WTC11 (cell line): Measurements from ENCODE around the gene FTSJ3. TPM values are rescaled to one million over a fixed set of nuclear protein-coding genes. Genes with fewer than 3 reads are reported as not detected.

ENCODE experiments used
- ATAC-seq: fragments of 200-7000 bp; cut with Tn5 transposase; 2 replicates; pipeline ENCODE4 v1.10.0; 2021; ENCODE audit warnings: mild to moderate bottlenecking, moderate library complexity
- CTCF ChIA-PET: fragments of 300-600 bp; sonication (Branson Sonifier 250); formaldehyde crosslinking; loops from one replicate; lab custom pipeline; 2021; ENCODE audit warnings: antibody characterized with exemption; lab: Charles Lee
- POLR2A ChIA-PET: fragments of 350-600 bp; sonication (Branson Sonifier 250); formaldehyde crosslinking; loops from one replicate; lab custom pipeline; 2021; ENCODE audit warnings: antibody characterized with exemption; lab: Charles Lee
- DNase-seq: peaks from one replicate; pipeline ENCODE4 v3.0.0; 2021; ENCODE audit warnings: low spot score
- H3K27ac Mint-ChIP-seq: 2 replicates; pipeline ENCODE4 v1.8.0; 2021; ENCODE audit warnings: mixed read lengths
- H3K27me3 Mint-ChIP-seq: 2 replicates; pipeline ENCODE4 v1.8.0; 2021; ENCODE audit warnings: low read depth, mild to moderate bottlenecking, moderate library complexity, mixed read lengths
- H3K36me3 Mint-ChIP-seq: 2 replicates; pipeline ENCODE4 v1.8.0; 2021; ENCODE audit warnings: mixed read lengths
- H3K4me1 Mint-ChIP-seq: 2 replicates; pipeline ENCODE4 v1.8.0; 2022; ENCODE audit warnings: mixed read lengths
- H3K4me3 Mint-ChIP-seq: 2 replicates; pipeline ENCODE4 v1.8.0; 2021; ENCODE audit warnings: mild to moderate bottlenecking, moderate library complexity, mixed read lengths
- H3K9me3 Mint-ChIP-seq: 2 replicates; pipeline ENCODE4 v1.8.0; 2021; ENCODE audit warnings: mixed read lengths
- CBFB ChIP-seq: sonication (generic); formaldehyde crosslinking; IDR thresholded peaks from 2 replicates; pipeline ENCODE4 v1.8.1; 2022; ENCODE audit warnings: mild to moderate bottlenecking, low read depth, missing genetic modification reagents
- CREM ChIP-seq: sonication (generic); formaldehyde crosslinking; IDR thresholded peaks from 2 replicates; pipeline ENCODE4 v1.8.1; 2022; ENCODE audit warnings: mild to moderate bottlenecking, missing genetic modification reagents, moderate library complexity
- GRHL2 ChIP-seq: fragments of 250-450 bp; sonication (Bioruptor Pico); IDR thresholded peaks from 2 replicates; pipeline ENCODE4 v1.8.0; 2022; ENCODE audit warnings: mild to moderate bottlenecking, moderate library complexity; ENCODE audit not compliant: insufficient replicate concordance, severe bottlenecking
- GTF2I ChIP-seq: fragments of 250-450 bp; sonication (Bioruptor Pico); conservative IDR thresholded peaks from 2 replicates; pipeline ENCODE4 v1.4.0; 2021; ENCODE audit warnings: mild to moderate bottlenecking
- MYBL2 ChIP-seq: sonication (generic); formaldehyde crosslinking; IDR thresholded peaks from 2 replicates; pipeline ENCODE4 v1.8.1; 2023; ENCODE audit warnings: mild to moderate bottlenecking, moderate library complexity, missing genetic modification reagents
- NFE2L1 ChIP-seq: sonication (generic); formaldehyde crosslinking; IDR thresholded peaks from 2 replicates; pipeline ENCODE4 v1.8.1; 2023; ENCODE audit warnings: missing genetic modification reagents
- NFYB ChIP-seq: sonication (generic); formaldehyde crosslinking; conservative IDR thresholded peaks from 2 replicates; pipeline ENCODE4 v1.8.0; 2022; ENCODE audit warnings: low read depth, missing genetic modification reagents
- total RNA-seq: library from RNA; stranded (reverse); gene quantifications from 3 replicates; pipeline ENCODE4 v1.2.3, GENCODE V29; 2021
- TF ChIP-seq, protein P1 (sequence below): sonication (generic); formaldehyde crosslinking; IDR thresholded peaks from 2 replicates; pipeline ENCODE4 v1.8.1; 2023; ENCODE audit warnings: mild to moderate bottlenecking, missing genetic modification reagents
- TF ChIP-seq, protein P2 (sequence below): sonication (generic); formaldehyde crosslinking; IDR thresholded peaks from 2 replicates; pipeline ENCODE4 v1.8.1; 2023; ENCODE audit warnings: mild to moderate bottlenecking, missing genetic modification reagents, borderline replicate concordance
- TF ChIP-seq, protein P3 (sequence below): sonication (generic); formaldehyde crosslinking; IDR thresholded peaks from 2 replicates; pipeline ENCODE4 v1.8.0; 2022; ENCODE audit warnings: mild to moderate bottlenecking, missing genetic modification reagents
- TF ChIP-seq, protein P4 (sequence below): sonication (generic); formaldehyde crosslinking; conservative IDR thresholded peaks from 2 replicates; pipeline ENCODE4 v1.8.1; 2023; ENCODE audit warnings: mild to moderate bottlenecking, low read depth, missing genetic modification reagents, moderate library complexity
- TF ChIP-seq, protein P5 (sequence below): sonication (generic); formaldehyde crosslinking; IDR thresholded peaks from 2 replicates; pipeline ENCODE4 v1.8.0; 2022; ENCODE audit warnings: mild to moderate bottlenecking, missing genetic modification reagents
- TF ChIP-seq, protein P6 (sequence below): fragments of 250-450 bp; sonication (Bioruptor Pico); IDR thresholded peaks from 2 replicates; pipeline ENCODE4 v1.9.0; 2021; ENCODE audit warnings: mild to moderate bottlenecking
- TF ChIP-seq, protein P7 (sequence below): fragments of 250-450 bp; sonication (Bioruptor Pico); IDR thresholded peaks from 2 replicates; pipeline ENCODE4 v1.9.0; 2021; ENCODE audit warnings: moderate library complexity, mild to moderate bottlenecking, inconsistent platforms, borderline replicate concordance
- TF ChIP-seq, protein P8 (sequence below): sonication (generic); formaldehyde crosslinking; IDR thresholded peaks from 2 replicates; pipeline ENCODE4 v1.8.0; 2022; ENCODE audit warnings: mild to moderate bottlenecking, missing genetic modification reagents
- TF ChIP-seq, protein P9 (sequence below): fragments of 250-450 bp; sonication (Bioruptor Pico); IDR thresholded peaks from 2 replicates; pipeline ENCODE4 v2.1.2; 2022; ENCODE audit warnings: mild to moderate bottlenecking, moderate library complexity

The FTSJ3 gene
- total RNA-seq, 1 experiment from 2014 or later, result 62.1 TPM

DNA sequence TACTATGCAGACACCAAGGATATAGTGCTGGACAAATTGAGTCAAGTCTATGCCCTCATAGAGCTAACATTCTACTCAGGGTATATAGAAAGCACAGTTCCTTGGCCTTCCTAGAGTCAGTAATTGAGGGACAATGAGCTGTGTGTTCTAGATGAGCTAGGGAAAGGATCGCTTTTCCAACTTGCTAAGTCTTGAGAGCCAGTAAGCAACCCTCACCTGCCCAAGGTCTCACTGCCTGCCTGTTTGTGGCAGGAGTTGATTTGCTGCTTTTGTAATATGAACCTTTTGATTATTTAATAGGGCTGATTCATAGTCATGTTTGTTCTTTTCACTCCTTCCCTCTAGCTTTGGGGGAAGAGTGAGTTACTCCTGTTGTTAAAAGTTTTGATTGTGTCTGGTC lies 47.0 kb downstream of the FTSJ3 start (continued):
- TF ChIP-seq, protein P1, sequence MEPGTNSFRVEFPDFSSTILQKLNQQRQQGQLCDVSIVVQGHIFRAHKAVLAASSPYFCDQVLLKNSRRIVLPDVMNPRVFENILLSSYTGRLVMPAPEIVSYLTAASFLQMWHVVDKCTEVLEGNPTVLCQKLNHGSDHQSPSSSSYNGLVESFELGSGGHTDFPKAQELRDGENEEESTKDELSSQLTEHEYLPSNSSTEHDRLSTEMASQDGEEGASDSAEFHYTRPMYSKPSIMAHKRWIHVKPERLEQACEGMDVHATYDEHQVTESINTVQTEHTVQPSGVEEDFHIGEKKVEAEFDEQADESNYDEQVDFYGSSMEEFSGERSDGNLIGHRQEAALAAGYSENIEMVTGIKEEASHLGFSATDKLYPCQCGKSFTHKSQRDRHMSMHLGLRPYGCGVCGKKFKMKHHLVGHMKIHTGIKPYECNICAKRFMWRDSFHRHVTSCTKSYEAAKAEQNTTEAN (CRISPR knock-in tag), result no peak
- no peak for TF ChIP-seq MYBL2 (CRISPR knock-in tag)
- TF ChIP-seq CREM (CRISPR knock-in tag), result no peak
- TF ChIP-seq GRHL2 (CRISPR knock-in tag), result no peak
- TF ChIP-seq CBFB, result no peak
- TF ChIP-seq, protein P2, sequence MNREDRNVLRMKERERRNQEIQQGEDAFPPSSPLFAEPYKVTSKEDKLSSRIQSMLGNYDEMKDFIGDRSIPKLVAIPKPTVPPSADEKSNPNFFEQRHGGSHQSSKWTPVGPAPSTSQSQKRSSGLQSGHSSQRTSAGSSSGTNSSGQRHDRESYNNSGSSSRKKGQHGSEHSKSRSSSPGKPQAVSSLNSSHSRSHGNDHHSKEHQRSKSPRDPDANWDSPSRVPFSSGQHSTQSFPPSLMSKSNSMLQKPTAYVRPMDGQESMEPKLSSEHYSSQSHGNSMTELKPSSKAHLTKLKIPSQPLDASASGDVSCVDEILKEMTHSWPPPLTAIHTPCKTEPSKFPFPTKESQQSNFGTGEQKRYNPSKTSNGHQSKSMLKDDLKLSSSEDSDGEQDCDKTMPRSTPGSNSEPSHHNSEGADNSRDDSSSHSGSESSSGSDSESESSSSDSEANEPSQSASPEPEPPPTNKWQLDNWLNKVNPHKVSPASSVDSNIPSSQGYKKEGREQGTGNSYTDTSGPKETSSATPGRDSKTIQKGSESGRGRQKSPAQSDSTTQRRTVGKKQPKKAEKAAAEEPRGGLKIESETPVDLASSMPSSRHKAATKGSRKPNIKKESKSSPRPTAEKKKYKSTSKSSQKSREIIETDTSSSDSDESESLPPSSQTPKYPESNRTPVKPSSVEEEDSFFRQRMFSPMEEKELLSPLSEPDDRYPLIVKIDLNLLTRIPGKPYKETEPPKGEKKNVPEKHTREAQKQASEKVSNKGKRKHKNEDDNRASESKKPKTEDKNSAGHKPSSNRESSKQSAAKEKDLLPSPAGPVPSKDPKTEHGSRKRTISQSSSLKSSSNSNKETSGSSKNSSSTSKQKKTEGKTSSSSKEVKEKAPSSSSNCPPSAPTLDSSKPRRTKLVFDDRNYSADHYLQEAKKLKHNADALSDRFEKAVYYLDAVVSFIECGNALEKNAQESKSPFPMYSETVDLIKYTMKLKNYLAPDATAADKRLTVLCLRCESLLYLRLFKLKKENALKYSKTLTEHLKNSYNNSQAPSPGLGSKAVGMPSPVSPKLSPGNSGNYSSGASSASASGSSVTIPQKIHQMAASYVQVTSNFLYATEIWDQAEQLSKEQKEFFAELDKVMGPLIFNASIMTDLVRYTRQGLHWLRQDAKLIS, result no peak
- TF ChIP-seq, protein P3, sequence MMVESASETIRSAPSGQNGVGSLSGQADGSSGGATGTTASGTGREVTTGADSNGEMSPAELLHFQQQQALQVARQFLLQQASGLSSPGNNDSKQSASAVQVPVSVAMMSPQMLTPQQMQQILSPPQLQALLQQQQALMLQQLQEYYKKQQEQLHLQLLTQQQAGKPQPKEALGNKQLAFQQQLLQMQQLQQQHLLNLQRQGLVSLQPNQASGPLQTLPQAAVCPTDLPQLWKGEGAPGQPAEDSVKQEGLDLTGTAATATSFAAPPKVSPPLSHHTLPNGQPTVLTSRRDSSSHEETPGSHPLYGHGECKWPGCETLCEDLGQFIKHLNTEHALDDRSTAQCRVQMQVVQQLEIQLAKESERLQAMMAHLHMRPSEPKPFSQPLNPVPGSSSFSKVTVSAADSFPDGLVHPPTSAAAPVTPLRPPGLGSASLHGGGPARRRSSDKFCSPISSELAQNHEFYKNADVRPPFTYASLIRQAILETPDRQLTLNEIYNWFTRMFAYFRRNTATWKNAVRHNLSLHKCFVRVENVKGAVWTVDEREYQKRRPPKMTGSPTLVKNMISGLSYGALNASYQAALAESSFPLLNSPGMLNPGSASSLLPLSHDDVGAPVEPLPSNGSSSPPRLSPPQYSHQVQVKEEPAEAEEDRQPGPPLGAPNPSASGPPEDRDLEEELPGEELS, result no peak

DNA sequence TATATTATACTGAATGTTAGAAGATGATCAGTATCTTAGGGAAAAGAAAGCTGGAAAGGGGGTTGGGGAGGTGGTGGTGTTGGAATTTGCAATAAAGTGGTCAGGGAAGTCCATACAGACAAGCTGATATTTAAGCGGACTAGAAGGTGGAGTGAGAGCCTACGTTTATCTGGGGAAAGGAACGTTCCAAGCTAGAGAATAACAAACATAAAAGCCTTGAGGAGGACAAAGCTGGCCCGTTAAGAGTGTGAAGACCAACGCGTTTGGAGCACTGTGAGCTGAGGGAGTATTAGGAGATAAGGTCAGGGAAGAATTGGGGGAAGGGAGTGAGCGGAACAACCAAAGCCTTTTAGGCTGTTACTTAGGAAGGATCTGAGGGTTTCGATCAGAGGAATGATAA lies 52.0 kb downstream of the FTSJ3 start:
- Mint-ChIP-seq H3K27ac (peak overlapping the region; percentile 87), H3K36me3 (peaks cover 25% of the 10 kb centered on the region), H3K4me1 (peaks cover 25% of the 10 kb centered on the region), H3K27me3 (no peaks in the 10 kb centered on the region), H3K9me3 (no peaks in the 10 kb centered on the region), H3K4me3 (peak overlapping the region; percentile 97)
- DNase-seq, result no peak
- POLR2A ChIA-PET, result interaction anchor here (1.1 to 1.4 kb wide), 2 partner anchors 33 to 51 kb away, joined by 3 to 4 read pairs; partner anchors contain the start of gene PSMC5
- CTCF ChIA-PET, result interaction anchor here (0.9 to 1.2 kb wide), 3 partner anchors 66 to 77 kb away, joined by 3 read pairs; no protein-coding TSS in a partner anchor
- no peak for ATAC-seq
- TF ChIP-seq, protein P4, sequence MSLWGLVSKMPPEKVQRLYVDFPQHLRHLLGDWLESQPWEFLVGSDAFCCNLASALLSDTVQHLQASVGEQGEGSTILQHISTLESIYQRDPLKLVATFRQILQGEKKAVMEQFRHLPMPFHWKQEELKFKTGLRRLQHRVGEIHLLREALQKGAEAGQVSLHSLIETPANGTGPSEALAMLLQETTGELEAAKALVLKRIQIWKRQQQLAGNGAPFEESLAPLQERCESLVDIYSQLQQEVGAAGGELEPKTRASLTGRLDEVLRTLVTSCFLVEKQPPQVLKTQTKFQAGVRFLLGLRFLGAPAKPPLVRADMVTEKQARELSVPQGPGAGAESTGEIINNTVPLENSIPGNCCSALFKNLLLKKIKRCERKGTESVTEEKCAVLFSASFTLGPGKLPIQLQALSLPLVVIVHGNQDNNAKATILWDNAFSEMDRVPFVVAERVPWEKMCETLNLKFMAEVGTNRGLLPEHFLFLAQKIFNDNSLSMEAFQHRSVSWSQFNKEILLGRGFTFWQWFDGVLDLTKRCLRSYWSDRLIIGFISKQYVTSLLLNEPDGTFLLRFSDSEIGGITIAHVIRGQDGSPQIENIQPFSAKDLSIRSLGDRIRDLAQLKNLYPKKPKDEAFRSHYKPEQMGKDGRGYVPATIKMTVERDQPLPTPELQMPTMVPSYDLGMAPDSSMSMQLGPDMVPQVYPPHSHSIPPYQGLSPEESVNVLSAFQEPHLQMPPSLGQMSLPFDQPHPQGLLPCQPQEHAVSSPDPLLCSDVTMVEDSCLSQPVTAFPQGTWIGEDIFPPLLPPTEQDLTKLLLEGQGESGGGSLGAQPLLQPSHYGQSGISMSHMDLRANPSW, result no peak
- TF ChIP-seq, protein P5, sequence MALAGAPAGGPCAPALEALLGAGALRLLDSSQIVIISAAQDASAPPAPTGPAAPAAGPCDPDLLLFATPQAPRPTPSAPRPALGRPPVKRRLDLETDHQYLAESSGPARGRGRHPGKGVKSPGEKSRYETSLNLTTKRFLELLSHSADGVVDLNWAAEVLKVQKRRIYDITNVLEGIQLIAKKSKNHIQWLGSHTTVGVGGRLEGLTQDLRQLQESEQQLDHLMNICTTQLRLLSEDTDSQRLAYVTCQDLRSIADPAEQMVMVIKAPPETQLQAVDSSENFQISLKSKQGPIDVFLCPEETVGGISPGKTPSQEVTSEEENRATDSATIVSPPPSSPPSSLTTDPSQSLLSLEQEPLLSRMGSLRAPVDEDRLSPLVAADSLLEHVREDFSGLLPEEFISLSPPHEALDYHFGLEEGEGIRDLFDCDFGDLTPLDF (CRISPR knock-in tag), result no peak
- TF ChIP-seq, protein P1 (CRISPR knock-in tag), result no peak
- TF ChIP-seq, protein P6, sequence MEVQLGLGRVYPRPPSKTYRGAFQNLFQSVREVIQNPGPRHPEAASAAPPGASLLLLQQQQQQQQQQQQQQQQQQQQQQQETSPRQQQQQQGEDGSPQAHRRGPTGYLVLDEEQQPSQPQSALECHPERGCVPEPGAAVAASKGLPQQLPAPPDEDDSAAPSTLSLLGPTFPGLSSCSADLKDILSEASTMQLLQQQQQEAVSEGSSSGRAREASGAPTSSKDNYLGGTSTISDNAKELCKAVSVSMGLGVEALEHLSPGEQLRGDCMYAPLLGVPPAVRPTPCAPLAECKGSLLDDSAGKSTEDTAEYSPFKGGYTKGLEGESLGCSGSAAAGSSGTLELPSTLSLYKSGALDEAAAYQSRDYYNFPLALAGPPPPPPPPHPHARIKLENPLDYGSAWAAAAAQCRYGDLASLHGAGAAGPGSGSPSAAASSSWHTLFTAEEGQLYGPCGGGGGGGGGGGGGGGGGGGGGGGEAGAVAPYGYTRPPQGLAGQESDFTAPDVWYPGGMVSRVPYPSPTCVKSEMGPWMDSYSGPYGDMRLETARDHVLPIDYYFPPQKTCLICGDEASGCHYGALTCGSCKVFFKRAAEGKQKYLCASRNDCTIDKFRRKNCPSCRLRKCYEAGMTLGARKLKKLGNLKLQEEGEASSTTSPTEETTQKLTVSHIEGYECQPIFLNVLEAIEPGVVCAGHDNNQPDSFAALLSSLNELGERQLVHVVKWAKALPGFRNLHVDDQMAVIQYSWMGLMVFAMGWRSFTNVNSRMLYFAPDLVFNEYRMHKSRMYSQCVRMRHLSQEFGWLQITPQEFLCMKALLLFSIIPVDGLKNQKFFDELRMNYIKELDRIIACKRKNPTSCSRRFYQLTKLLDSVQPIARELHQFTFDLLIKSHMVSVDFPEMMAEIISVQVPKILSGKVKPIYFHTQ (CRISPR knock-in tag), result no peak
- TF ChIP-seq NFYB (CRISPR knock-in tag), result no peak
- TF ChIP-seq, protein P7, sequence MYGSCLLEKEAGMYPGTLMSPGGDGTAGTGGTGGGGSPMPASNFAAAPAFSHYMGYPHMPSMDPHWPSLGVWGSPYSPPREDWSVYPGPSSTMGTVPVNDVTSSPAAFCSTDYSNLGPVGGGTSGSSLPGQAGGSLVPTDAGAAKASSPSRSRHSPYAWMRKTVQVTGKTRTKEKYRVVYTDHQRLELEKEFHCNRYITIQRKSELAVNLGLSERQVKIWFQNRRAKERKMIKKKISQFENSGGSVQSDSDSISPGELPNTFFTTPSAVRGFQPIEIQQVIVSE (CRISPR knock-in tag), result no peak
- TF ChIP-seq, protein P8, sequence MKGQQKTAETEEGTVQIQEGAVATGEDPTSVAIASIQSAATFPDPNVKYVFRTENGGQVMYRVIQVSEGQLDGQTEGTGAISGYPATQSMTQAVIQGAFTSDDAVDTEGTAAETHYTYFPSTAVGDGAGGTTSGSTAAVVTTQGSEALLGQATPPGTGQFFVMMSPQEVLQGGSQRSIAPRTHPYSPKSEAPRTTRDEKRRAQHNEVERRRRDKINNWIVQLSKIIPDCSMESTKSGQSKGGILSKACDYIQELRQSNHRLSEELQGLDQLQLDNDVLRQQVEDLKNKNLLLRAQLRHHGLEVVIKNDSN (CRISPR knock-in tag), result no peak
- TF ChIP-seq, protein P9, sequence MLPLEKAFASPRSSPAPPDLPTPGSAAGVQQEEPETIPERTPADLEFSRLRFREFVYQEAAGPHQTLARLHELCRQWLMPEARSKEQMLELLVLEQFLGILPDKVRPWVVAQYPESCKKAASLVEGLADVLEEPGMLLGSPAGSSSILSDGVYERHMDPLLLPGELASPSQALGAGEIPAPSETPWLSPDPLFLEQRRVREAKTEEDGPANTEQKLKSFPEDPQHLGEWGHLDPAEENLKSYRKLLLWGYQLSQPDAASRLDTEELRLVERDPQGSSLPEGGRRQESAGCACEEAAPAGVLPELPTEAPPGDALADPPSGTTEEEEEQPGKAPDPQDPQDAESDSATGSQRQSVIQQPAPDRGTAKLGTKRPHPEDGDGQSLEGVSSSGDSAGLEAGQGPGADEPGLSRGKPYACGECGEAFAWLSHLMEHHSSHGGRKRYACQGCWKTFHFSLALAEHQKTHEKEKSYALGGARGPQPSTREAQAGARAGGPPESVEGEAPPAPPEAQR, result no peak
- TF ChIP-seq GTF2I (CRISPR knock-in tag), result no peak
- TF ChIP-seq NFE2L1, result no peak
